Keratinocyte (primary cell): ENCODE data around the gene RALGPS1. TPM values are rescaled to one million over a fixed set of nuclear protein-coding genes. Genes with fewer than 3 reads are reported as not detected.

Source experiments
- DNase-seq: peaks from one replicate; pipeline ENCODE4 v3.0.0-alpha.2; 2011; ENCODE audit warnings: low read depth, missing footprints, low spot score
- FAIRE-seq: peaks from 2 replicates; lab custom pipeline; 2011; peaks lifted over from hg19 to GRCh38; lab: Jason Lieb, UNC
- H2AFZ ChIP-seq: 2 replicates; pipeline ENCODE4 v1.6.0; 2012; ENCODE audit warnings: low read length, control low read depth, inconsistent platforms; ENCODE audit not compliant: control insufficient read depth
- H3K27ac ChIP-seq: 2 replicates; pipeline ENCODE4 v1.5.1; 2011; ENCODE audit warnings: low read length; ENCODE audit not compliant: control insufficient read depth, insufficient read depth
- H3K27me3 ChIP-seq: 3 replicates; pipeline ENCODE4 v1.6.0; 2011; ENCODE audit warnings: low read length; ENCODE audit not compliant: control insufficient read depth, insufficient read depth; ENCODE audit errors: extremely low read depth
- H3K36me3 ChIP-seq, 2 experiments: 2 replicates in 1 of 2; 3 replicates in 1 of 2; pipeline ENCODE4 v1.5.1; 2011; ENCODE audit warnings: low read length in 2 of 2, mild to moderate bottlenecking in 1 of 2; ENCODE audit not compliant: control insufficient read depth in 2 of 2, insufficient read depth in 2 of 2; ENCODE audit errors: extremely low read depth in 1 of 2
- H3K4me1 ChIP-seq: 3 replicates; pipeline ENCODE4 v1.5.1; 2011; ENCODE audit warnings: low read length; ENCODE audit not compliant: control insufficient read depth, insufficient read depth; ENCODE audit errors: extremely low read depth
- H3K4me2 ChIP-seq: 3 replicates; pipeline ENCODE4 v1.6.0; 2011; ENCODE audit warnings: low read depth, low read length; ENCODE audit not compliant: control insufficient read depth, insufficient read depth; ENCODE audit errors: extremely low read depth
- H3K4me3 ChIP-seq, 3 experiments: fragments of 200-600 bp in 1 of 3; sonication (generic) in 1 of 3; 2 replicates in 2 of 3; 3 replicates in 1 of 3; pipeline ENCODE4 v1.5.1; 2011 to 2016; ENCODE audit warnings: low read length in 3 of 3, mild to moderate bottlenecking in 3 of 3, control low read depth in 2 of 3, inconsistent platforms in 1 of 3, low read depth in 1 of 3, mixed read lengths in 1 of 3, mixed run types in 1 of 3, moderate library complexity in 1 of 3; ENCODE audit not compliant: control insufficient read depth in 2 of 3, insufficient read depth in 2 of 3; ENCODE audit errors: extremely low read depth in 1 of 3
- H3K79me2 ChIP-seq: 2 replicates; pipeline ENCODE4 v1.6.0; 2012; ENCODE audit warnings: low read length; ENCODE audit not compliant: control insufficient read depth, insufficient read depth
- H3K9ac ChIP-seq: 3 replicates; pipeline ENCODE4 v1.6.0; 2011; ENCODE audit warnings: low read length; ENCODE audit not compliant: control insufficient read depth, insufficient read depth; ENCODE audit errors: extremely low read depth
- H3K9me1 ChIP-seq: 3 replicates; pipeline ENCODE4 v1.6.0; 2011; ENCODE audit warnings: low read length; ENCODE audit not compliant: control insufficient read depth, insufficient read depth; ENCODE audit errors: extremely low read depth
- H3K9me3 ChIP-seq: 2 replicates; pipeline ENCODE4 v1.5.1; 2012; ENCODE audit warnings: low read depth, low read length; ENCODE audit not compliant: control insufficient read depth
- H4K20me1 ChIP-seq: 3 replicates; pipeline ENCODE4 v1.6.0; 2011; ENCODE audit warnings: low read length; ENCODE audit not compliant: control insufficient read depth, insufficient read depth; ENCODE audit errors: extremely low read depth
- CTCF ChIP-seq, 3 experiments: IDR thresholded peaks in 1 of 3; conservative IDR thresholded peaks in 1 of 3; optimal IDR thresholded peaks in 1 of 3; 2 replicates in 2 of 3; 3 replicates in 1 of 3; pipeline versions ENCODE3 to v1.5.1; 2011; ENCODE audit warnings: low read length in 3 of 3, mild to moderate bottlenecking in 3 of 3, moderate library complexity in 2 of 3, control low read depth in 1 of 3, inconsistent platforms in 1 of 3; ENCODE audit not compliant: insufficient read depth in 2 of 3; ENCODE audit errors: extremely low read depth in 1 of 3
- EZH2 ChIP-seq: IDR thresholded peaks from one replicate; pipeline ENCODE4 v1.6.1; 2012; ENCODE audit warnings: inconsistent platforms, mild to moderate bottlenecking, low read length, moderate library complexity
- dilution Hi-C: fragments of 300-500 bp; cut with MboI; formaldehyde crosslinking; loops from one replicate; pipeline ENCODE4 v1.7.0; 2020; ENCODE audit warnings: low sequenced_read_pairs; ENCODE audit not compliant: extremely low pct_ligation_motif_present
- polyA plus RNA-seq, 5 experiments: library from polyadenylated mRNA; depleted of rRNA in 3 of 5; stranded (reverse) in 3 of 5; stranded (forward) in 1 of 5; unstranded in 1 of 5; fragments of >200 nt; gene quantifications; 1 replicate in 1 of 5; 2 replicates in 3 of 5; 3 replicates in 1 of 5; pipeline versions ENCODE4 v1.2.1 to v1.2.3, GENCODE V29; 2011 to 2012; ENCODE audit warnings: missing spikeins in 2 of 5, low read depth in 1 of 5, low replicate concordance in 1 of 5

Gene RALGPS1
- polyA plus RNA-seq, 1 donor (not counting 4 experiments of a cell fraction or from before 2014, with no cell fraction given): 0.56 TPM

- Histone ChIP-seq H2AFZ (no peak overlapping the region), H3K79me2 (no peaks in the 10 kb centered on the region), H3K36me3 (no peaks in the 10 kb centered on the region), H3K9me1 (no peaks in the 10 kb centered on the region), H3K4me2 (no peak overlapping the region), H3K9me3 (no peaks in the 10 kb centered on the region), H3K27me3 (no peaks in the 10 kb centered on the region), H3K4me1 (no peaks in the 10 kb centered on the region), H3K27ac (no peak overlapping the region), H4K20me1 (no peaks in the 10 kb centered on the region), H3K4me3 (no peak overlapping the region), H3K9ac (no peak overlapping the region)
- dilution Hi-C loops: no loop called here
- TF ChIP-seq CTCF (optimal IDR thresholded peaks at IDR 0.05 in 1 of 3, IDR thresholded peaks at IDR 0.05 in 1 of 3, conservative IDR thresholded peaks at IDR 0.05 in 1 of 3; ENCODE audit: extremely low read depth in 1 of 3, insufficient read depth in 2 of 3, low read length in 3 of 3): no peak
- TF ChIP-seq EZH2: no peak
- FAIRE-seq: no peak
- DNase-seq: no peak
Measured at GRCh38 chr9:127097683-127098082, 183.1 kb downstream of the RALGPS1 start.

- no peaks in the 10 kb centered on the region for H3K79me2 ChIP-seq
- H3K27me3 ChIP-seq: no peaks in the 10 kb centered on the region
- dilution Hi-C loops: no loop called here
- DNase-seq (no peak), FAIRE-seq (no peak)
- no peaks in the 10 kb centered on the region for H3K4me1 ChIP-seq
- H3K9me1 ChIP-seq: no peaks in the 10 kb centered on the region
- no peak overlapping the region for H3K4me2 ChIP-seq
- no peak overlapping the region for H3K4me3 ChIP-seq
- no peak overlapping the region for H3K9ac ChIP-seq
- no peak overlapping the region for H2AFZ ChIP-seq
- H3K27ac ChIP-seq: no peak overlapping the region
- no peaks in the 10 kb centered on the region for H3K36me3 ChIP-seq
- TF ChIP-seq EZH2 (no peak), CTCF (optimal IDR thresholded peaks at IDR 0.05 in 1 of 3, IDR thresholded peaks at IDR 0.05 in 1 of 3, conservative IDR thresholded peaks at IDR 0.05 in 1 of 3; ENCODE audit: extremely low read depth in 1 of 3, insufficient read depth in 2 of 3, low read length in 3 of 3) (no peak)
- H3K9me3 ChIP-seq: no peaks in the 10 kb centered on the region
- H4K20me1 ChIP-seq: no peaks in the 10 kb centered on the region
Measured at GRCh38 chr9:127098916-127099553, 184.5 kb downstream of the RALGPS1 start.
